ENCODE measurements around the gene PHF11.

Gene PHF11

DNA sequence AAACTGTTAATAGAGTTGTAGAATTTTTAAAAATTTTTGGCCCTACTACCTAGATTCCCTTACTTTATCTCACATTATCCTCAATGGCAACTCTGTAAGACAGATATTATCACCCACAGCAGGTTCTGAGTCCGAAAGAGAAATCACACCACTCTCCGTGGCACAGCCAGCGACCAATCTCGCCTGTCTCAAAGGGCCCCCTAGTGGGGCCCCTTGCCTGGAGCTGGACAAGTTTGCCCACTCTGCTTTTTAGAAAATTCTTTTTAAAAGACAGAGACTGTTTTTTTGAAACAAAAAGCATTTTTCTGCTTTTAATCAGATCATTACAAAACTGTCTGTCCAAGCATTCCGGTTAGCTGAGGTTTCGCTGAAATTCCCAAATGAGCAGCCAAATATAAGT, 21.7 kb downstream of the PHF11 start:
- no peak for TF ChIP-seq CTCF (IDR thresholded peaks at IDR 0.05; ENCODE audit: control insufficient read depth, extremely low read depth, insufficient read depth)
- DNase-seq (ENCODE audit: low read depth) = no peak
- no peak overlapping the region for H3K4me3 ChIP-seq (ENCODE audit: low read depth, low read length)

GRCh38 chr13:49521224-49521623, 25.5 kb downstream of the PHF11 start:
- no peak overlapping the region for H3K4me3 ChIP-seq (ENCODE audit: low read depth, low read length)
- no peak for DNase-seq (ENCODE audit: low read depth)
- no peak for TF ChIP-seq CTCF (IDR thresholded peaks at IDR 0.05; ENCODE audit: control insufficient read depth, extremely low read depth, insufficient read depth)

DNA sequence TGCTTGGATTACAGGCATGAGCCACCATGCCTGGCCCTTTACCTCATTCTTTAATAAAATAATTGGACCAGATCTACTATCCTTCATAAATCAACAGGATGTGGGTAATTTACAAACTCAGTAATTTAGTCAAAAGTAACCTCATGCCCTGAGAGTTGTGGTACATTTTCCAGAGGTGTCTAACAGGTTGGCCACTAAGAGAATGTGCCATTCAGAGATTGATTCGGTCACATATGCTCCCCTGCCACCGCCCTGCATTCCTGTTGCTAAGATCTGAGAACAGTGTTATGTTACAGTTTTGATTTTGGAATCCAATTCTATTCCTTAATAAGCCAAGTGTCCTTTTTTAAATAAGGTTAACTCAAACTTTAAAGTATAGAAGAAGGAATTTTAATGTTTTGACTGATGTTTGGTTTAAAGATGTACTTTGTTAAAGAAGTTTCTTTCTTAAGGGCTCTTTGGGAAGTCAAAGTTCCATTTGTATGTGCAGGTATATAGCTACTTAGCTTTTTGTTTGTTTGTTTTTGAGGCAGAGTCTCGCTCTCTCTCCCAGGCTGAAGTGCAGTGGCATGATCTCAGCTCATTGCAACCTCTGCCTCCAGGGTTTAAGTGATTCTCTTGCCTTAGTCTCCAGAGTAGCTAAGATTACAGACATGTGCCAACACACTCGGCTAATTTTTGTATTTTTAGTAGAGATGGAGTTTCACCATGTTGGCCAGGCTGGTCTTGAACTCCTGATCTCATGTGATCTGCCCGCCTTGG, 29.2 kb downstream of the PHF11 start:
- TF ChIP-seq CTCF (IDR thresholded peaks at IDR 0.05; ENCODE audit: control insufficient read depth, extremely low read depth, insufficient read depth) = no peak
- H3K4me3 ChIP-seq (ENCODE audit: low read depth, low read length) = no peak overlapping the region
- no peak for DNase-seq (ENCODE audit: low read depth)

DNA sequence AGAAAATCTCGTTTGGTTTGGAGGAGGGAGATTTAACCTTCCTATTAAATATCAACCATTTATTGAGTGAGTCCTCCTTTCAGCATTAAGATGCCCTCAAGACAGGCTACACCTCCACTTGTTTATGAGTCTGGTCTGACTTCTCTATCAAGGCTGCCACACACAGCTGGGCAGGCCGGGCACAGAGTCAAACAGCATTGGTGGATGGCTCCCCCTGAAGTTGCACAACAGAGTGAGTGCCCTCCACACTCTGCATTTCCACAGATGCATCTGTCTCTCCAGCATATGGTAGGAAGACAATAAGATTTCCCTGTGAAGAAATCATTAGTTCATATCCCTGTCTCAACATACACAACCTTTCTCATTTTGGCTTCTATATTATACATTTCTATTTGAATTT, 31.4 kb downstream of the PHF11 start:
- no peak for TF ChIP-seq CTCF (IDR thresholded peaks at IDR 0.05; ENCODE audit: control insufficient read depth, extremely low read depth, insufficient read depth)
- no peak overlapping the region for H3K4me3 ChIP-seq (ENCODE audit: low read depth, low read length)
- no peak for DNase-seq (ENCODE audit: low read depth)

GRCh38 chr13:49528161-49528560, 32.4 kb downstream of the PHF11 start:
- no peak for DNase-seq (ENCODE audit: low read depth)
- no peak overlapping the region for H3K4me3 ChIP-seq (ENCODE audit: low read depth, low read length)
- no peak for TF ChIP-seq CTCF (IDR thresholded peaks at IDR 0.05; ENCODE audit: control insufficient read depth, extremely low read depth, insufficient read depth)

DNA sequence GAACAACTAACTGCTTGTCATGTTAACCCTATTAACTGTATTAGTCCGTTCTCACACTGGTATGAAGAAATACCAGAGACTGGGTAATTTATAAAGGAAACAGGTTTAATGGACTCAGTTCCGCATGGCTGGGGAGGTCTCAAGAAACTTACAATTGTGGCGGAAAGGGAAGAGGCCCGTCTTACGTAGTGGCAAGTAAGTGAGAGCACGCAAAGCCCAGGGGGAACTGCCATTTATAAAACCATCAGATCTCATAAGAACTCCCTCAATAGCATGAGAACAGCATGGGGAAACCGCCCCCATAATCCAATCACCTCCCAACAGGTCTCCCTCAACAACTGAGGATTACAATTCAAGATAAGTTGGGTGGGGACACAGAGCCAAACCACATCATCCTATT, 34.7 kb downstream of the PHF11 start:
- no peak for DNase-seq (ENCODE audit: low read depth)
- no peak overlapping the region for H3K4me3 ChIP-seq (ENCODE audit: low read depth, low read length)
- no peak for TF ChIP-seq CTCF (IDR thresholded peaks at IDR 0.05; ENCODE audit: control insufficient read depth, extremely low read depth, insufficient read depth)

DNA sequence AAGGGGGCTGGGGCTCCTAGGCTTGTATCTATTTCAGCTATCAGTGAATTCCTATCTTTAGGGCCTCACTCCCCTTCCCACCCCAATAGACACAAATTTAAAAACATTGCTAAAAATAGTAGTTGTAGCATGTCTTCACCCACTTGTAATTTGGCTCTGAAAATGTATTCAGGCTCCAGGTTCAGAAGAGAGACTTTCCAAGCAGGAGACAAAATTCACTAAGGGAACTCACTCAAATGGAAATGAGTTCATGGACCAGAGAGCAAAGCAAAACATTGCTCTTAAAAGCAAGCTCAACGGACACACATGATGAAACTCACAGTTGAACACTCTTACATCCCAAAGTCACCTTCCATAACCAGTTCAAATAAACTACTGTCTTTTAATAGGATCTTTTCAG, 36.8 kb downstream of the PHF11 start:
- no peak overlapping the region for H3K4me3 ChIP-seq (ENCODE audit: low read depth, low read length)
- TF ChIP-seq CTCF (IDR thresholded peaks at IDR 0.05; ENCODE audit: control insufficient read depth, extremely low read depth, insufficient read depth) = no peak
- no peak for DNase-seq (ENCODE audit: low read depth)
